ENCODE measurements around the gene CPXM1.

Gene CPXM1

GRCh38 chr20:2817891-2818595 lies 17.6 kb upstream of the CPXM1 start:
- CTCF ChIA-PET: no interaction called here
- TF ChIP-seq, protein P1, sequence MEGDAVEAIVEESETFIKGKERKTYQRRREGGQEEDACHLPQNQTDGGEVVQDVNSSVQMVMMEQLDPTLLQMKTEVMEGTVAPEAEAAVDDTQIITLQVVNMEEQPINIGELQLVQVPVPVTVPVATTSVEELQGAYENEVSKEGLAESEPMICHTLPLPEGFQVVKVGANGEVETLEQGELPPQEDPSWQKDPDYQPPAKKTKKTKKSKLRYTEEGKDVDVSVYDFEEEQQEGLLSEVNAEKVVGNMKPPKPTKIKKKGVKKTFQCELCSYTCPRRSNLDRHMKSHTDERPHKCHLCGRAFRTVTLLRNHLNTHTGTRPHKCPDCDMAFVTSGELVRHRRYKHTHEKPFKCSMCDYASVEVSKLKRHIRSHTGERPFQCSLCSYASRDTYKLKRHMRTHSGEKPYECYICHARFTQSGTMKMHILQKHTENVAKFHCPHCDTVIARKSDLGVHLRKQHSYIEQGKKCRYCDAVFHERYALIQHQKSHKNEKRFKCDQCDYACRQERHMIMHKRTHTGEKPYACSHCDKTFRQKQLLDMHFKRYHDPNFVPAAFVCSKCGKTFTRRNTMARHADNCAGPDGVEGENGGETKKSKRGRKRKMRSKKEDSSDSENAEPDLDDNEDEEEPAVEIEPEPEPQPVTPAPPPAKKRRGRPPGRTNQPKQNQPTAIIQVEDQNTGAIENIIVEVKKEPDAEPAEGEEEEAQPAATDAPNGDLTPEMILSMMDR (IDR thresholded peaks at IDR 0.05; ENCODE audit: insufficient read depth, low read length, missing control alignments): no peak
- POLR2A ChIA-PET: no interaction called here

DNA sequence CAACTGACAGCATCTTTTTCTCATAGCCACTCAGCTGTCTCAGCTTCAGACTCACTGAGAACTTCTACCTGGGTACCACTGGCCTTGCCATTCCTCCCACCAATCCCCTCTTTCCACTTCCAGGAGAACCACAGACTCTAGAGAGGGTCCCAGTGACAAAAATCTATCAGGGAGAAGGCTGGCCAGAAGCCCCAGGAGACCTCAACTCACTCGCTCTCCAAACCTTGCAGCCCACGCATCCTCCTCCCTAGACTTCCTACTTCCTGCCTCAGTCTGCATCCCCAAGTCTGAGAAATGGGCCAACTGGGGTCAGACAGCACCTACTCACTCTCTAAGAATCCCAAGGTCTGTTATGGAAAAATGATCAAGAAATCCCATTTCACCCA lies 16.9 kb upstream of the CPXM1 start:
- TF ChIP-seq, protein P1 (IDR thresholded peaks at IDR 0.05; ENCODE audit: insufficient read depth, low read length, missing control alignments): no peak
- POLR2A ChIA-PET: no interaction called here
- H3K4me3 ChIP-seq (ENCODE audit: low read depth, low read length): no peak overlapping the region
- no peak for DNase-seq (ENCODE audit: low read depth, low spot score)
- CTCF ChIA-PET: no interaction called here

More at GRCh38 chr20:2817891-2818595, 17.6 kb upstream of the CPXM1 start:
- DNase-seq (ENCODE audit: low read depth, low spot score): no peak
- no peak overlapping the region for H3K4me3 ChIP-seq (ENCODE audit: low read depth, low read length)

DNA sequence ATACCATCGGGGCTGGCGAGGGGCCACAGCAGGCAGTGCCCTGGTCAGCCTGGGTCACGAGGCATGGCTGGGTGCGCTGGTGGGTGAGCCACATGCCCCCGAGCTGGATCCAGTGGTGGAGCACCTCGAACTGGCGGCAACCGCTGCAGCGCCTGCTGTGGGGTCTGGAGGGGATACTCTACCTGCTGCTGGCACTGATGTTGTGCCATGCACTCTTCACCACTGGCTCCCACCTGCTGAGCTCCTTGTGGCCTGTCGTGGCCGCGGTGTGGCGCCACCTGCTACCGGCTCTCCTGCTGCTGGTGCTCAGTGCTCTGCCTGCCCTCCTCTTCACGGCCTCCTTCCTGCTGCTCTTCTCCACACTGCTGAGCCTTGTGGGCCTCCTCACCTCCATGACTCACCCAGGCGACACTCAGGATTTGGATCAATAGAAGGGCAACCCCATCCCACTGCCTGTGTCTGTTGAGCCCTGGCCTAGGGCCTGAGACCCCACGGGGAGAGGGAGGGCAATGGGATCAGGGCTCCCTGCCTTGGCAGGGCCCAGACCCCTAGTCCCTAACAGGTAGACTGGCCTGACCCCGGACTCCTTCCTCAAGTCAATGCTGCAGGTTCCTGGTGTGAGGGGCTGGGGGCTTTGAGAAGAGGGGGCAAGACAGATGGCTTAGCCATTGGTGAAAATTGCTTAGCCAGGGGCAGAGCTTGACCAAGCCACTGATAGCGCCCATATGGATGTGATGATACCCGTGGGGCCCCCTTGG lies 16.3 kb upstream of the CPXM1 start:
- ChIA-PET POLR2A (no interaction called here), CTCF (no interaction called here)
- no peak for DNase-seq (ENCODE audit: low read depth, low spot score)
- H3K4me3 ChIP-seq (ENCODE audit: low read depth, low read length): no peak overlapping the region
- TF ChIP-seq, protein P1 (IDR thresholded peaks at IDR 0.05; ENCODE audit: insufficient read depth, low read length, missing control alignments): no peak

- no peak for DNase-seq (ENCODE audit: low read depth, low spot score)
- H3K4me3 ChIP-seq (ENCODE audit: low read depth, low read length): no peak within 1 kb of the TSS
- ChIA-PET POLR2A (no interaction called here), CTCF (no interaction called here)
- TF ChIP-seq, protein P1 (IDR thresholded peaks at IDR 0.05; ENCODE audit: insufficient read depth, low read length, missing control alignments): no peak
Observed at GRCh38 chr20:2816030-2816582, 15.7 kb upstream of the CPXM1 start, which contains the start of gene TMEM239. Gene TMEM239, plus strand, starts transcription at chr20:2816364. Its CDS starts 191 bp downstream, at chr20:2816555.

DNA sequence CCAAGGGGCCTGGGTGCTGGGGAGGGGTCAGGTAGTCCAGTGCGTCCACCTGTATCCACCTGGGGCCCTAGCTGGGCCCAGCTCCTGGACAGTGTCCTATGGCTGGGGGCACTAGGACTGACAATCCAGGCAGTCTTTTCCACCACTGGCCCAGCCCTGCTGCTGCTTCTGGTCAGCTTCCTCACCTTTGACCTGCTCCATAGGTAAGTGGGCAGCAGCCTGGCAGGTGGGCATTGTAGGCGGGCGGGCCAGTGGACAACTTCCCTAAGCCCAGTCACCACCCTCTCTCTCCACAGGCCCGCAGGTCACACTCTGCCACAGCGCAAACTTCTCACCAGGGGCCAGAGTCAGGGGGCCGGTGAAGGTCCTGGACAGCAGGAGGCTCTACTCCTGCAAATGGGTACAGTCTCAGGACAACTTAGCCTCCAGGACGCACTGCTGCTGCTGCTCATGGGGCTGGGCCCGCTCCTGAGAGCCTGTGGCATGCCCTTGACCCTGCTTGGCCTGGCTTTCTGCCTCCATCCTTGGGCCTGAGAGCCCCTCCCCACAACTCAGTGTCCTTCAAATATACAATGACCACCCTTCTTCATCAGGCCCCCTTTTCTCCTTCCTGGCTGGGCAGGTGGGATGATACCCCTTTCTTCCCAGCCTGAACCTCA lies 14.9 kb upstream of the CPXM1 start:
- CTCF ChIA-PET: interaction anchor here (1.2 to 1.4 kb wide), 2 partner anchors 12 to 37 kb away, joined by 4 read pairs; no protein-coding TSS in a partner anchor
- TF ChIP-seq, protein P1 (IDR thresholded peaks at IDR 0.05; ENCODE audit: insufficient read depth, low read length, missing control alignments): no peak
- POLR2A ChIA-PET: no interaction called here
- DNase-seq (ENCODE audit: low read depth, low spot score): no peak
- H3K4me3 ChIP-seq (ENCODE audit: low read depth, low read length): no peak overlapping the region
